Ectodermal cell (in vitro differentiated cells): Measurements from ENCODE around the gene A2ML1.
"Not testable (repeated sequence)": the region's sequence is repeated elsewhere in the genome, so short reads cannot be mapped to it uniquely, and the experiment has no call there.

Experiments used
- H3K27ac ChIP-seq: 2 replicates; pipeline ENCODE4 v1.7.0; 2013; ENCODE audit warnings: mild to moderate bottlenecking, low read depth, low read length; ENCODE audit not compliant: insufficient read depth, poor library complexity, severe bottlenecking
- H3K27me3 ChIP-seq: 2 replicates; pipeline ENCODE4 v1.7.0; 2013; ENCODE audit warnings: mild to moderate bottlenecking, low read length; ENCODE audit not compliant: insufficient read depth, control insufficient read depth, poor library complexity, severe bottlenecking
- H3K36me3 ChIP-seq: one replicate; pipeline ENCODE4 v1.7.0; 2013; ENCODE audit warnings: low read length; ENCODE audit not compliant: control insufficient read depth, insufficient read depth
- H3K4me1 ChIP-seq: one replicate; pipeline ENCODE4 v1.7.0; 2013; ENCODE audit warnings: low read length; ENCODE audit not compliant: control insufficient read depth, insufficient read depth
- H3K4me3 ChIP-seq: 2 replicates; pipeline ENCODE4 v1.7.0; 2013; ENCODE audit warnings: low read depth, low read length, control low read depth; ENCODE audit not compliant: insufficient read depth
- H3K9me3 ChIP-seq: 2 replicates; pipeline ENCODE4 v1.7.0; 2013; ENCODE audit warnings: mild to moderate bottlenecking, low read length, moderate library complexity; ENCODE audit not compliant: control insufficient read depth
- WGBS, 2 experiments: methylation state at CpG; one replicate each; pipeline ENCODE4 v1.1.7; 2013; ENCODE audit warnings: missing lambda C conversion rate in 2 of 2; 5-methylcytosine and 5-hydroxymethylcytosine counted together

The A2ML1 gene

DNA sequence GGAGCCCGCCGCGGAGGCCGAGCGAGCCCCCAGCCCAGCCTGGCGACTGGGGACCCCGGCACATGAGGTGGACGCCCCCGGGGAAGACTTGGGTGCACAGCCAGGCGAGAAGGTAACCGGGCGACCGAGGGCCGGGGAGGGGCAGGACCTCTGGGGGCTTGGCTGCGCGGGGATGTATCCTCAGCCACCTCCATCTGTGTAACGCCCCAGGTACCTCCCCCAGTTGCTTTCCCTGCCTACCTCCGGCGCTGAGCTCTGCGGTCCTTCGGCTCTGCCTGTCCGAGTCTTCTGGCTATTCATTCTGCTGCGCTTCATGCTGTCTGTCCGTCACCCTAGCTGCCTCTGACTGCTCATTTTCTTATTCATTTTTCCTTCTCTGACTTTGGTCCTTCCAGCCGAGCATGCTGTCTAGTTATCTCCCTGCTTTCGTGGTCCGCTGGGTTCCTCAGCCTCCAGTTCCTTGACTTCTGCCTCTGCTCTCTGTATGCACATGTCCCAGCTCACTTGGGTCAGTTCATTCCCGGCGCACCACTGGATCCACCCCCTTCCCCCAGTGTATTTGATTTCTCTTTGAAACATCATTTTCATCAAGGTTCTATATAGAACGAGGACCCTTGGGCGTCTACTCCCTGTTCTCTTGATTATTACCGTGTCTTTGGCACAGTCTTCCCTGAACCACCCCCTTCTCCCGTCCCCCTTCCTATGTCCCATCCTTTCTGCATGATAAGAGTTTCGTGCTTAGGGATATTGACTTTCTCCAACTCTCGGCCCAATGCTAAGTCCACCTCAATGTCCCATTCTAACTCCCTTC, 92.5 kb downstream of the A2ML1 start:
- Histone ChIP-seq H3K27ac (no peak overlapping the region), H3K4me3 (peak overlapping the region; percentile 56), H3K36me3 (peaks cover 4% of the 10 kb centered on the region), H3K27me3 (no peaks in the 10 kb centered on the region), H3K4me1 (peaks cover 21% of the 10 kb centered on the region), H3K9me3 (no peaks in the 10 kb centered on the region)
- WGBS, 2 experiments: 0% methylated on average over 30 of the region's 35 CpGs

DNA sequence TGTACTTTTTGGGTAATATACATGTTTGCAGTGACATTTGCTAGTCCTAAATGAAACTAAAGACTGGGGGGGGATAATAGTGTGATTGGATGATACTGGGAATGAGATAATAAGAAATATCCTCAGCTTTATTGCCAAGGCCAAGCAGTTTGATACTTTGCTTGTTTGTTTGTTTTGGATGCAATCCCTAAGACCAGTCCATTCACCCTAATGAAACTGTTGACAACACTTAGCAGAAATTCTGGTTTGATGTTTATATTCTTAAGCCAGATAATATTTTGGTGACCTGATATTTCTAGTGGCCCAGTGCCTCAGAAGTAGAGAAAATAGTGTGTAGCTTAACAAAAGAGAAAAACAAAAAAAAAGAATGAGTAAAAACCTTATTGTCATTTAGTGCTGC, 93.7 kb downstream of the A2ML1 start:
- Histone ChIP-seq H3K27me3 (no peaks in the 10 kb centered on the region), H3K4me1 (peaks cover 21% of the 10 kb centered on the region), H3K36me3 (peaks cover 5% of the 10 kb centered on the region), H3K27ac (no peak overlapping the region), H3K4me3 (peak overlapping the region; percentile 56), H3K9me3 (no peaks in the 10 kb centered on the region)

DNA sequence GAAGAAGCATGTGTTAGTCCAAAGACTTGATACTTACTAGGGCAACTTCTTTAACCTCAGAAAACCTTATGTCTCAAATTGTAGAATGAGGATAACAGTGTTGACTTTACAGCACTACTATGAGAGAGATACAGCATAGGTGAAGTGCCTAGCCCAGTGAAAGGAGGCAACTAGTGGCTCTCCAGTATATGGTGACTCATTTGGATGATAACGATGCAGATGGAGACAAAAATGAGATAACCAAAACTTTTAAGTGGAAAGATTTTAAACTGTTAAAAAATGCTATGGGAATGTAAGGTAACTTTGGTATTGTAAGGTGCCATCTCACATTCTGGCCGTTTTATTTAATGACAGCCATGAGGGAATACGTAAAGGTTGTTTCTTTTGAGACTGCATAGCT, 94.6 kb downstream of the A2ML1 start:
- no peak overlapping the region for H3K4me3 ChIP-seq
- H3K4me1 ChIP-seq: peaks cover 16% of the 10 kb centered on the region
- WGBS, 2 experiments: 78 to 86% methylated on average over 3 of the region's 3 CpGs
- H3K36me3 ChIP-seq: peaks cover 13% of the 10 kb centered on the region
- H3K9me3 ChIP-seq: no peaks in the 10 kb centered on the region
- no peak overlapping the region for H3K27ac ChIP-seq
- H3K27me3 ChIP-seq: no peaks in the 10 kb centered on the region

DNA sequence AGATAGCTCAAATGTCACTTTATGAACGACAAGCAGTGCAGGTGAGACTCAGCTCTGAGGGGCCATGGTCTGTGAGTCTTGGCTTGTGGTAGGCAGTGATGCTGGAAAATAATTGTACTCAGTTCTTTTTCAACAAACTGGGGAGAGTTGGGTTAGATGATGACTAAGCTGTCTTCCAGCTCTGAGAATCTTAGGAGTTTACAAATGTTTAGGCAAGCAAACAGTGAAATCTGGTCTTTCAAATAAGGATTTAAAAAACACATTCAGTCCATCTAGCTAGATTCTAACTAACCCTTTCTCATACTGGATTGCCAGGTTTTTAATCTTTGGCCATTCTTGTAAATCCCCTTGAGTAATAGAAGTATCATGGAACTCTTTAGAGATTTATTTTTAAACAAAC, 95.3 kb downstream of the A2ML1 start:
- Histone ChIP-seq H3K27ac (no peak overlapping the region), H3K27me3 (no peaks in the 10 kb centered on the region), H3K9me3 (no peaks in the 10 kb centered on the region), H3K4me1 (peaks cover 9% of the 10 kb centered on the region), H3K36me3 (peaks cover 20% of the 10 kb centered on the region), H3K4me3 (no peak overlapping the region)
- 28 to 51% methylated on average over 1 of the region's 1 CpG for WGBS, 2 experiments

DNA sequence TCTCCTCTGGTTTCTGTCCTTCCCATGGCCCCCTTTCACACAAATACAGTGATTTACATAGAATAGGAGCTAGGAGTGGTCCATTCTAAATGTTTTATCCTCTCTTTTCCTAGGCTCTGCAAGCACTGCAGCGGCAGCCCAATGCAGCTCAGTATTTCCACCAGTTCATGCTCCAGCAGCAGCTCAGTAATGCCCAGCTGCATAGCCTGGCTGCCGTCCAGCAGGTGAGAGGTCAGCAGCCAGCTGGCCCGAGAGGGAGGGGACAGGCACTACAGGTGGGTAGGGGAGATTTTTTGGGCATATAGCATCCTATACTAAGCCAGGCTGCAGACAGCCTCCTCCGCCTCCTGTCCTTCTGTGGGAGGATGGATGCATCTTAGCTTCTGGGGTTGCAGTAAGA, 97.2 kb downstream of the A2ML1 start:
- 92 to 93% methylated on average over 3 to 4 of the region's 4 CpGs for WGBS, 2 experiments
- H3K4me1 ChIP-seq, H3K27me3 ChIP-seq, H3K9me3 ChIP-seq, H3K27ac ChIP-seq, H3K4me3 ChIP-seq: not testable (repeated sequence)
- H3K36me3 ChIP-seq: peaks cover 25% of the 10 kb centered on the region

DNA sequence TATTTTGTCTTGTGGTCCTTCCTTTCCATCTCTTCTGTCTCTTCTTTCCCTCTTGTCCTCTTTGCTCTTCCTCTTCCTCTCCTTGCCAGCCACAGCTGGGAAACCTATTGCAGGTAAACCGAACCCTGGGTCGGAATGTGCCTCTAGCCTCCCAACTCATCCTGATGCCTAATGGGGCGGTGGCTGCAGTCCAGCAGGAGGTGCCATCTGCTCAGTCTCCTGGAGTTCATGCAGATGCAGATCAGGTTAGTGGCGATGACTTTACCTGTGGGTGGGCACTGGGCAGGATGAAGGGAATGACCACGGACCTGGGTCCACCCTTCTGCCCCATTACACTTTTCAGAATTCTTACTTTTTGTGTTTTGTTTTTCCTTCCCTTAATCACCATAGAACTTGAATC, 100.1 kb downstream of the A2ML1 start:
- 94 to 96% methylated on average over 5 of the region's 5 CpGs for WGBS, 2 experiments
- Histone ChIP-seq H3K9me3 (no peaks in the 10 kb centered on the region), H3K27me3 (no peaks in the 10 kb centered on the region), H3K36me3 (peaks cover 25% of the 10 kb centered on the region), H3K4me3 (no peak overlapping the region), H3K27ac (no peak overlapping the region), H3K4me1 (no peaks in the 10 kb centered on the region)
